Kidney (tissue), 14 donors: ENCODE data around the gene SNX9. TPM values are rescaled to one million over a fixed set of nuclear protein-coding genes. Genes with fewer than 3 reads are reported as not detected.

ENCODE experiments used
- DNase-seq, 5 donors: peaks; one replicate each; pipeline ENCODE4 v3.0.0-alpha.2; 2013 to 2020
- FAIRE-seq: peaks from 2 replicates; lab custom pipeline; 2012; peaks lifted over from hg19 to GRCh38; lab: Jason Lieb, UNC
- H3K27ac ChIP-seq, 2 donors: one replicate each; pipeline ENCODE4 v1.7.0; 2013; ENCODE audit warnings: low read depth in 2 of 2, low read length in 2 of 2, inconsistent platforms in 1 of 2
- H3K27me3 ChIP-seq: one replicate; pipeline ENCODE4 v1.7.1; 2013; ENCODE audit warnings: low read length, inconsistent platforms; ENCODE audit not compliant: control insufficient read depth, insufficient read depth
- H3K36me3 ChIP-seq, 3 donors: one replicate each; pipeline versions ENCODE4 v1.7.0 to v1.7.1; 2013; ENCODE audit warnings: low read length in 3 of 3, control low read depth in 1 of 3, inconsistent platforms in 1 of 3; ENCODE audit not compliant: insufficient read depth in 3 of 3, control insufficient read depth in 2 of 3
- H3K4me1 ChIP-seq, 3 donors: one replicate each; pipeline versions ENCODE4 v1.7.0 to v1.7.1; 2013; ENCODE audit warnings: low read length in 3 of 3, inconsistent platforms in 1 of 3, low read depth in 1 of 3; ENCODE audit not compliant: control insufficient read depth in 2 of 3, insufficient read depth in 2 of 3
- H3K4me3 ChIP-seq, 3 donors: one replicate each; pipeline versions ENCODE4 v1.7.0 to v1.8.1; 2013; ENCODE audit warnings: low read length in 3 of 3, control low read depth in 1 of 3, inconsistent platforms in 1 of 3
- H3K9ac ChIP-seq, 3 donors: one replicate each; pipeline versions ENCODE4 v1.7.0 to v1.7.1; 2013; ENCODE audit warnings: low read length in 3 of 3, control low read depth in 1 of 3, inconsistent platforms in 1 of 3
- H3K9me3 ChIP-seq, 3 donors: one replicate each; pipeline versions ENCODE4 v1.7.0 to v1.7.1; 2013; ENCODE audit warnings: low read length in 3 of 3, control low read depth in 1 of 3, inconsistent platforms in 1 of 3; ENCODE audit not compliant: control insufficient read depth in 2 of 3, insufficient read depth in 1 of 3
- CTCF ChIP-seq: IDR thresholded peaks from 3 replicates; pipeline ENCODE4 v1.5.1; 2012; ENCODE audit warnings: mild to moderate bottlenecking, moderate library complexity, borderline replicate concordance; ENCODE audit not compliant: insufficient read depth; ENCODE audit errors: extremely low read depth
- intact Hi-C: fragments of 100-400 bp; cut with DNase I; formaldehyde crosslinking; loops from one replicate; pipeline ENCODE4 v1.11.1; 2022
- polyA plus RNA-seq: library from polyadenylated mRNA; stranded (reverse); fragments of 350-450 nt; fragmentation: Illumina TruSeq; extraction: RNeasy Lipid Tissue Mini Kit (QIAGEN cat#74804); gene quantifications from one replicate; pipeline ENCODE4 v1.2.3, GENCODE V29; 2014; ENCODE audit warnings: low read depth, low replicate concordance; ENCODE audit not compliant: insufficient read depth
- total RNA-seq: library from RNA; stranded (reverse); fragmentation: NEBNext Ultra II Directional; extraction: Animal tissue kit (Norgen Biotek cat#: 25700); gene quantifications from one replicate; pipeline ENCODE4 v1.2.1, GENCODE V29; 2021
- donor health status: control.
- donor health status: control.
- donor health status: control.
- donor health status: control.
- donor health status: control.
- donor health status: DM: yes; HTN: yes; CAD: no.
- donor health status: Normal renal cell carcinoma (clear cell type).

Gene SNX9
- total and polyA plus RNA-seq, 2 donors from 2014 or later: 25.2 to 49.3 TPM

- Histone ChIP-seq H3K27me3 (no peaks in the 10 kb centered on the region), H3K4me3 (no peak overlapping the region), H3K9me3 (no peaks in the 10 kb centered on the region), H3K36me3 (no peaks in the 10 kb centered on the region), H3K9ac (no peak overlapping the region), H3K4me1 (peaks cover 0 to 10% (median 7%) of the 10 kb centered on the region in 3 donors), H3K27ac (no peak overlapping the region)
- no peak for TF ChIP-seq CTCF
- intact Hi-C loops: no loop called here
- no peak for DNase-seq
- no peak for FAIRE-seq
Observed at GRCh38 chr6:157978021-157978783, 155.2 kb downstream of the SNX9 start.

- intact Hi-C loops: no loop called here
- Histone ChIP-seq H3K9me3 (no peaks in the 10 kb centered on the region), H3K4me1 (peaks cover 0 to 13% (median 12%) of the 10 kb centered on the region in 3 donors), H3K9ac (peak overlapping the region in 1 of 3 donors; percentile 31), H3K36me3 (no peaks in the 10 kb centered on the region), H3K27ac (peak overlapping the region; percentile 25 to 69), H3K4me3 (peak overlapping the region in 1 of 3 donors; percentile 61), H3K27me3 (no peaks in the 10 kb centered on the region)
- FAIRE-seq (no peak), DNase-seq (no peak)
- no peak for TF ChIP-seq CTCF
Observed at GRCh38 chr6:157980288-157981131, 157.5 kb downstream of the SNX9 start.

- TF ChIP-seq CTCF: no peak
- DNase-seq (peak in 1 of 5 donors; percentile 76), FAIRE-seq (no peak)
- no peaks in the 10 kb centered on the region for H3K27me3 ChIP-seq
- H3K4me3 ChIP-seq: peak overlapping the region; percentile 12 to 61 (median 56)
- H3K9ac ChIP-seq: peak overlapping the region in 2 of 3 donors; percentile 31 to 39
- intact Hi-C loops: no loop called here
- no peaks in the 10 kb centered on the region for H3K36me3 ChIP-seq
- no peaks in the 10 kb centered on the region for H3K9me3 ChIP-seq
- peak overlapping the region; percentile 25 to 69 for H3K27ac ChIP-seq
- H3K4me1 ChIP-seq: peaks cover 0 to 13% (median 12%) of the 10 kb centered on the region in 3 donors
Observed at GRCh38 chr6:157981132-157981394, 158.0 kb downstream of the SNX9 start.
